Measurements from ENCODE around the gene PPP2R2C. TPM values are rescaled to one million over a fixed set of nuclear protein-coding genes. Genes with fewer than 3 reads are reported as not detected.

Gene PPP2R2C
- total RNA-seq, 1 experiment from 2014 or later = 26.7 TPM

- TF ChIP-seq SIN3A (IDR thresholded peaks at IDR 0.05; ENCODE audit: borderline replicate concordance, insufficient read depth, low read depth, low read length) (no peak), POLR2AphosphoS5 (IDR thresholded peaks at IDR 0.05; ENCODE audit: low read depth, low read length) (no peak)
- TF ChIP-seq, protein P1, sequence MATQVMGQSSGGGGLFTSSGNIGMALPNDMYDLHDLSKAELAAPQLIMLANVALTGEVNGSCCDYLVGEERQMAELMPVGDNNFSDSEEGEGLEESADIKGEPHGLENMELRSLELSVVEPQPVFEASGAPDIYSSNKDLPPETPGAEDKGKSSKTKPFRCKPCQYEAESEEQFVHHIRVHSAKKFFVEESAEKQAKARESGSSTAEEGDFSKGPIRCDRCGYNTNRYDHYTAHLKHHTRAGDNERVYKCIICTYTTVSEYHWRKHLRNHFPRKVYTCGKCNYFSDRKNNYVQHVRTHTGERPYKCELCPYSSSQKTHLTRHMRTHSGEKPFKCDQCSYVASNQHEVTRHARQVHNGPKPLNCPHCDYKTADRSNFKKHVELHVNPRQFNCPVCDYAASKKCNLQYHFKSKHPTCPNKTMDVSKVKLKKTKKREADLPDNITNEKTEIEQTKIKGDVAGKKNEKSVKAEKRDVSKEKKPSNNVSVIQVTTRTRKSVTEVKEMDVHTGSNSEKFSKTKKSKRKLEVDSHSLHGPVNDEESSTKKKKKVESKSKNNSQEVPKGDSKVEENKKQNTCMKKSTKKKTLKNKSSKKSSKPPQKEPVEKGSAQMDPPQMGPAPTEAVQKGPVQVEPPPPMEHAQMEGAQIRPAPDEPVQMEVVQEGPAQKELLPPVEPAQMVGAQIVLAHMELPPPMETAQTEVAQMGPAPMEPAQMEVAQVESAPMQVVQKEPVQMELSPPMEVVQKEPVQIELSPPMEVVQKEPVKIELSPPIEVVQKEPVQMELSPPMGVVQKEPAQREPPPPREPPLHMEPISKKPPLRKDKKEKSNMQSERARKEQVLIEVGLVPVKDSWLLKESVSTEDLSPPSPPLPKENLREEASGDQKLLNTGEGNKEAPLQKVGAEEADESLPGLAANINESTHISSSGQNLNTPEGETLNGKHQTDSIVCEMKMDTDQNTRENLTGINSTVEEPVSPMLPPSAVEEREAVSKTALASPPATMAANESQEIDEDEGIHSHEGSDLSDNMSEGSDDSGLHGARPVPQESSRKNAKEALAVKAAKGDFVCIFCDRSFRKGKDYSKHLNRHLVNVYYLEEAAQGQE (IDR thresholded peaks at IDR 0.05; ENCODE audit: insufficient read depth in 1 of 2, low read depth in 2 of 2, low read length in 1 of 2) = no peak
- Histone ChIP-seq H3K9me3 (ENCODE audit: control insufficient read depth, insufficient read depth, low read depth, low read length) (no peaks in the 10 kb centered on the region), H3K4me1 (ENCODE audit: control insufficient read depth, insufficient read depth, low read length) (no peaks in the 10 kb centered on the region), H3K27me3 (ENCODE audit: control insufficient read depth, insufficient read depth, low read length) (no peaks in the 10 kb centered on the region), H3K4me3 (ENCODE audit: low read depth in 2 of 2, low read length in 2 of 2) (no peak overlapping the region), H3K27ac (ENCODE audit: low read length) (no peak overlapping the region), H3K36me3 (ENCODE audit: control insufficient read depth, insufficient read depth, low read length) (no peaks in the 10 kb centered on the region)
- BruUV-seq (replicated peaks) = no TSS peak
- no peak for DNase-seq (ENCODE audit: low read depth, low spot score)
- in situ Hi-C loops (cut with HindIII; ENCODE audit: low pct_unique_long_range_greater_than_20kb, low sequenced_read_pairs) = no loop called here
- CTCF ChIA-PET = no interaction called here
- POLR2A ChIA-PET = no interaction called here
- ATAC-seq = no peak
- intact Hi-C loops (cut with micrococcal nuclease; ENCODE audit: unreplicated experiment) = no loop called here
Observed at GRCh38 chr4:6366581-6366980, 105.8 kb downstream of the PPP2R2C start.

GRCh38 chr4:6365545-6366086, 106.8 kb downstream of the PPP2R2C start:
- BruUV-seq (replicated peaks) = no TSS peak
- Histone ChIP-seq H3K27ac (ENCODE audit: low read length) (no peak overlapping the region), H3K27me3 (ENCODE audit: control insufficient read depth, insufficient read depth, low read length) (no peaks in the 10 kb centered on the region), H3K4me1 (ENCODE audit: control insufficient read depth, insufficient read depth, low read length) (no peaks in the 10 kb centered on the region), H3K36me3 (ENCODE audit: control insufficient read depth, insufficient read depth, low read length) (no peaks in the 10 kb centered on the region), H3K9me3 (ENCODE audit: control insufficient read depth, insufficient read depth, low read depth, low read length) (no peaks in the 10 kb centered on the region), H3K4me3 (ENCODE audit: low read depth in 2 of 2, low read length in 2 of 2) (no peak overlapping the region)
- intact Hi-C loops (cut with micrococcal nuclease; ENCODE audit: unreplicated experiment) = no loop called here
- no peak for ATAC-seq
- no peak for TF ChIP-seq POLR2AphosphoS5 (IDR thresholded peaks at IDR 0.05; ENCODE audit: low read depth, low read length)
- TF ChIP-seq, protein P1 (IDR thresholded peaks at IDR 0.05; ENCODE audit: insufficient read depth in 1 of 2, low read depth in 2 of 2, low read length in 1 of 2) = no peak
- TF ChIP-seq CTCF (IDR thresholded peaks at IDR 0.05) = no peak
- TF ChIP-seq SIN3A (IDR thresholded peaks at IDR 0.05; ENCODE audit: borderline replicate concordance, insufficient read depth, low read depth, low read length) = no peak
- TF ChIP-seq TCF7L2 (IDR thresholded peaks at IDR 0.05; ENCODE audit: low read depth, low read length) = no peak
- POLR2A ChIA-PET = no interaction called here
- no peak for DNase-seq (ENCODE audit: low read depth, low spot score)
- in situ Hi-C loops (cut with HindIII; ENCODE audit: low pct_unique_long_range_greater_than_20kb, low sequenced_read_pairs) = no loop called here
- CTCF ChIA-PET = no interaction called here
